HL-60/S4 (cell line): ENCODE results near the gene CERK.

ENCODE experiments used
- in situ Hi-C: fragments of 300-500 bp; cut with MboI; formaldehyde crosslinking; loops from 2 replicates; pipeline ENCODE4 v1.14.3; 2022; ENCODE audit warnings: low sequenced_read_pairs

CERK gene

DNA sequence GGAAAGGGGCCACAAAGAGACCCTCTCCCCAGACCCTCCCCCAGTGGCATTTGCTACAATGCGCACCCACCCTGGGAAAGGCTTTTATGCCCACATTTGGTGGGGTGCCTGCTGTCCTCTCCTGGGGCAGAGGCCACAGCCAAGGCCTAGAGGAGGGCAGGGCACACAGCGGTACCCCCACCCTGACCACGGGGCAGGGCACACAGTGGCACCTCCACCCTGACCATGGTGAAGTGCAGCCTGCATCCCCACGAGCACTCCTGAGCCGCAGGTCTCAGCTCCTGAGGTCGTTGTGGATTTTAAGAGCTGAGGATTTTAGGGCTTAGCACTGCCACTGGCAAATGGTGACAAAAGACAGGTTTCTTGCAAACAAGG lies 34.1 kb downstream of the CERK start:
- in situ Hi-C loops: no loop called here

DNA sequence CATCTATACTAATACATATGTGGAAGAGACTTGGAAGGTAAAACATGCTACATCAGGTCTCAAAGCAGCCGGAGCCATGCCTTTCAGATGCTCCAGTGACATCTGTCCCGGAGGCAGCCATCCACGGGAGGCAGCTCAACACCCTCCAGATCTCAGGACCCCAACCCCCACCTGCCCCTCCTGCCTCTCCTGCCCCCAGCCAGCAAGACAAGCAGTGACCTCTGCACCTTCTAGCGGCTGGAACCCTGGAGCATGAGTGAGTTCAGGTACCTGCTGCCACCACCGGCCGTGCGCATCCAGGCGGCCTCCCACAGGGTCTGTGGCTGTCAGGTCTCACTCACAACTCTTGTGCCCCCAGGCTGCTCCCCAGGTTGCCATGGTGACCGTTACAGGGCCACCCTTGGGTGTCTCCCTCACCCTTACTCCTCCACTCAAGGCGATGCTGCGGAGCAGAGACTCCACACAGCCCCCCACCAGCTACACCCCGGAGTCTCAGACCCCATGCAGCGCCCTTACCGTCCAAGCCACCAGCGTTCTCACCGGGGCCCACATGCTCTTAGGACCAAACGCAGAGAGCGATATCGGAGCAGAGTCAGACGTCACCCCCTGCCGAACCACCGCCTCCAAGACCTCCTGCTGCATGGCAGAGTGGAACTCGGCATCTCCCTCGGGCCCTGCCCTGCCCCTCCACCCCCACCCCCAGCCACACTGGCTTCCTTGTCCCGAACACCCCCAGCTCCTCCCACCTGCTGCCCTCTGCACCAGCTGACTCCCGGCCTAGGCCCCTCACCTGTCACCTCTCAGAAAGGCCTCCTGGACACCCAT lies 34.7 kb downstream of the CERK start:
- in situ Hi-C loops: no loop called here

- in situ Hi-C loops: no loop called here
Measured at GRCh38 chr22:46701262-46701661, 36.8 kb downstream of the CERK start.

GRCh38 chr22:46699091-46699490 lies 39.0 kb downstream of the CERK start:
- in situ Hi-C loops: no loop called here

- in situ Hi-C loops: no loop called here
Measured at GRCh38 chr22:46697811-46698515, 40.1 kb downstream of the CERK start.

GRCh38 chr22:46696614-46697013 lies 41.4 kb downstream of the CERK start:
- in situ Hi-C loops: no loop called here

DNA sequence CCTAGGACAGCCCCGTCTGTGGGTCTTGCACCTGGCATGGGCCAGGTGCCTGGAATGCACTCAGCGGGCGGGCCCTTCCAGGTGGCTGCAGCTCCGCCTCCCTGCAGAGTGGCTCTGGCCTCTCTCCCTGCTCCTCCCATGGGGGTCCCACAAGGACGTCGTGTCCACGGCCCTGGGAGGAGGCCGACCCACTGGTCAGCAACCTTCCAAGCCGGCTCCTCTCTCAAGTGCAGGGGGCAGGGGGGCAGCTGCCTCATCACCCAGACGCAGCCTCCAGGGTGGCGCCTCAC lies 41.9 kb downstream of the CERK start:
- in situ Hi-C loops: no loop called here

DNA sequence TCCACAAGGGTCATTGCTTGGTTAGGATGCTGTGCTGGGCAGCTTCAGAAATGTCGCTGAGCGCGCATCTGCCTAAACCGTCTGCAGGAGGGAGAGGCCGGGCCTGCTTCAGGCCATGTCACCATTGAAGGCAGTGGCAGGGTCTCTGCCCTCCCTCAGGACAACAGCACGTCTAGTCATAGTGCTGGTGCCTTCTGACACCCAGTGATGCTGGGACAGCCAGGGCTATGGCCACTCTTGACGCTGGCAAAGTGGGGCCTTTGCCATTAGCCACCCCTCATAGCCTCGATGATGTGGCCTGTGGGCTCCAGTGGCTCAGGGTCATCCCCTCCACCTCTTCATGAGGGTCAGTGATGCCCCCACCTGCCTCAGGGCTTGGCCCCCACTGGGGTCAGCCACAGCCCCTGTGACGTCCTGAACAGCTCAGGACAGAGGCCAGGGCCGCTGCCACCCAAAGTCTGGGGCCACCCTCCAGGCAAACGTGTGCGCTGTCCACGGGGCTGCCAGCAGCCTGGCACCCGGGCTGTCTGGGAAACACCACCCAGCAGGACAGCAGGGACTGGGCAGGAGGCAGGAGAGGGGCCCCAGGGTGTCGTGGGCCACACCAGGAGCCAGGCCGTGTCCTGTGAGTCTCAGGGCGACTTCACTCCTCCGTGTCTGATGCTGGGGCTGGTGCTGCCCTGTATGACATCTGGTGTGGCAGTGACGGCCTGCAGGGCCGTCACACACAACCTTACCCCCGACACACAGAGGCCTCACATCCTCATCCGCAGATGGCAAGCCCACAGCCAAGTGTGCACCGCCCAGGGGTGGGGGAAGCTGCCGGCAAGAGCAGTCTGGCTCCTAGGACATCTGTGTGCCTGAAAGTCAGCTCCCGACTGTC lies 42.5 kb downstream of the CERK start:
- in situ Hi-C loops: no loop called here

- in situ Hi-C loops: no loop called here
Measured at GRCh38 chr22:46694416-46695170, 43.5 kb downstream of the CERK start.

GRCh38 chr22:46693634-46694415 lies 44.2 kb downstream of the CERK start:
- in situ Hi-C loops: no loop called here

DNA sequence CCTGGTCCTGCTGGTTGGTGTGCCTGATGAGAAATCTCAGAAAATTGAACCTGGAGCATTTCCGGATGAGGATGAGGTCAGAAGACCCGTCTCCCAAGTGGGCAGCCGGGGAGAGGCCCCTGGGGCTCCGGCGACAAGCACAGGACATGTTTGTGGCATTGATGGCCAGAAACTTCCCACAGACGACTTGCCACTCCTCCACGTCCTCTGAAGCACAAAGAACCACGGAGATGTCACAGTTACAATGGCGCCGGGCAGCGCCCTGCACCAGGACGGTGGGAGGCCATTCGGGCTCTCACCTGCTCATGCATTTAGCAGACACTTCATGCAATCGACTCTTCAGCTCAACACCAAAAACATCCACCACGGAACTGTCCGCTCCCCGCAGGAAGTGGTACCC lies 46.5 kb downstream of the CERK start:
- in situ Hi-C loops: no loop called here

DNA sequence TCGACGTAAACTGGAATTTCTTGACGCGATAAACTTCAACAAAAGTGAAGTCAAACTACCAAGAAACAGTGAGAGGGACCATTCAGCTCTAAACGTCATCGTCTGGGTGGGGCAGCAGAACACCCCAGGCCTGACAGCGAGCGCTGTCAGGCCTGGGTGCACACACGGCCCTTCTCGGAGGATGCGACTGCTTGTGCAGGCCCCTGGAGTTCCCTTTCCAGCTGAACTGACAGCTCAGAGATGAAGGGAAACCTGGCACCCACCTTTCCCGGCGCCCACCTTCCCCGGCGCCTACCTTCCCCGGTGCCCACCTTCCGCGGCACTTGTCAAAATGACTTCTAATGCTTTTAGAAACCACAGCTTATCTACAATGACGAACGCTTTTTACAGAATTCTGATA lies 47.9 kb downstream of the CERK start:
- in situ Hi-C loops: no loop called here

DNA sequence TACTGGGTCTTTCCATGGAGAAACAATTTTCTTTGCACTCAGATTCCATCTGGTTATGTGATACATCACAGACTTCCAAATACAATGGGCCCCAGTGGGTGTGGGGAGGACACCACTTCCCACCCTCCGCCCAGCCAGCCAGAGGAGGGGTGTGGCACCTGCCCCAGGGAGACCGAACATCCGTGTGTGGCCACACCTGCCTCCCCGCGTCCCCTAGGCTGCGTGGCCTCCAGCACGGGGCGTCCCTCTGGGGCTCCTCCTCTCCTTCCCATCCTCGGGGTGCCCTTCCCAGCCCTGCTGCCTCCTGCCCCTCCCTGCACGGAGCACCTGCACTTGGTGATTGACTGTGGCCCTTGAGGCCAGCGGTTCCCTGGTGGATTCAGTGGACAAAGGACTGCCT lies 49.1 kb downstream of the CERK start:
- in situ Hi-C loops: loop anchor here (10.0 kb wide), 1 partner anchor 124 kb away; no protein-coding TSS in a partner anchor

DNA sequence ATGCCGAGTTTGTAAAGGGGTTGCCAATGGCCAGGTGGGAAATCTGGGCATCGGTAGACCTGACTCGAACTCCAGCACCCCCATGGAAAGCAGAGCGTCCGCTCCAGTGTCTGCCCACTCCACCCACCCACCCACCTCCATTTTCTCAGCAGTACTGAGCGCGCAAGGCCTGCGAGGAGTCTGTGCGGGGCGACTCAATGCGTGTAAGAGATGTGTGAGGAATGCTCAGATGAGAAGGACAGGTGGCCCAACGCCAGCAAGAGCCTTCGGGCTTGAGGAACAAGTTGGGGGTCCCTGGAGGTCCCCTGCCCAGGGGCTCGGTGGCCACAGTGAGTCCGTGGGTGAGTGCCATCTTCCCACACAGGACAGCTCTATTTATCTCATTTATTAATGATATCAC lies 50.6 kb downstream of the CERK start:
- in situ Hi-C loops: loop anchor here (10.0 kb wide), 1 partner anchor 123 kb away; no protein-coding TSS in a partner anchor

DNA sequence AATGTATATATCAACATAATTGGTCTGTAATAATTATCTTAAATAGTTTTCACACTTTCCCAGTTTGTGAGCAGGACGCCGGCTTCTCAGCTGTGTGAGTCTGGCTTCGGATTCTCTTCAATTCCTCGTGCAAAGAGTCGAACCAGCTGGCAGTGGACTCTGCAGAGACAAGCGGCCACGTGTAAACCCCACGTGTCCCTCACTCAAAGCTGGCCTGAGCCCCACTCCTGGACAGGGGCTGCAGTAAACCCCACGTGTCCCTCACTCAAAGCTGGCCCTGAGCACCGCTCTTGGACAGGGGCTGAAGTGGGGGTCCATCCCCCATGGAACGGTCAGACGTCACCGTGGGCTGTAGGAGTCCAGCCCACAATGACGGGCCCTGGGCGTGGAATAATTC lies 51.0 kb downstream of the CERK start:
- in situ Hi-C loops: loop anchor here (10.0 kb wide), 1 partner anchor 122 kb away; no protein-coding TSS in a partner anchor

DNA sequence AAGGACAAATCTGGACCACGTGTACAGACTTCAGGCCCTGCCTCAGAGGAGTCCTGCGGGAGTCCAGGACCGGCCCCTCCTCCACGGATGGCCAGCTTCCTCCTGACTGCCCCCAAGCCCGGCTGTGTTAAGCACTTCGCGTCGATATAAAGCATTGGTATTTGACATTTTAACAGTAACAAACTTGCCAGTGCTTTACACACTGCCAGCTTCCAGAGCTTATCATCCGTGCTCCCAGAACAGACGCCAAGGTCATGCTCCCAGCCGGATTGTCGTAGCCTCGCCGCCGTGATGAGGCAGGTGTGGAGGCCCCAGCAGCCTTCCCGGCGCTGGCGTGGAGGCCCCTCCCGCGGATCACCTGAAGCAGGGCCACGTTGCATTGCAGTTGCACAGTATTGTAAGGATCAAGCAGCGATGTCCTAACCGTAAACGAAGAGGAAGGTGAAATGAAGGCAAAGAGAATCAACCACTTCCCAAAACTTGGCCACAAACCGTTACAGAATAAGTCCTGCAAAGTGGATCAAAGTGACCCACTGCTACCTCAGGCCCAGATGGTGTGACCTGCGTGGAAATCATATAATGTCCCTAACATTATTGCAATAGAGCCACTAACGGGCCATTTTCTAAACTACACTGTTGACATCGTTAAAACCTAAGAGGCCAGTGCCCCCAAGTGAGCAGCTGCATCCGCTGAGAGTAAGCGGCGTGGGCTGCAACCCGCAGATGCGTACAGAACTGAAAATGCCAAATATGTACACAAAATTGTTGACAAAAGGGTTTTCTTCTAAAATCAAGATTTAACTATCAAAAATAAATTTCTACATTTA lies 51.6 kb downstream of the CERK start:
- in situ Hi-C loops: loop anchor here (10.0 kb wide), 1 partner anchor 122 kb away; no protein-coding TSS in a partner anchor

GRCh38 chr22:46684706-46685105 lies 53.3 kb downstream of the CERK start:
- in situ Hi-C loops: loop anchor here (10.0 kb wide), 1 partner anchor 120 kb away; no protein-coding TSS in a partner anchor

DNA sequence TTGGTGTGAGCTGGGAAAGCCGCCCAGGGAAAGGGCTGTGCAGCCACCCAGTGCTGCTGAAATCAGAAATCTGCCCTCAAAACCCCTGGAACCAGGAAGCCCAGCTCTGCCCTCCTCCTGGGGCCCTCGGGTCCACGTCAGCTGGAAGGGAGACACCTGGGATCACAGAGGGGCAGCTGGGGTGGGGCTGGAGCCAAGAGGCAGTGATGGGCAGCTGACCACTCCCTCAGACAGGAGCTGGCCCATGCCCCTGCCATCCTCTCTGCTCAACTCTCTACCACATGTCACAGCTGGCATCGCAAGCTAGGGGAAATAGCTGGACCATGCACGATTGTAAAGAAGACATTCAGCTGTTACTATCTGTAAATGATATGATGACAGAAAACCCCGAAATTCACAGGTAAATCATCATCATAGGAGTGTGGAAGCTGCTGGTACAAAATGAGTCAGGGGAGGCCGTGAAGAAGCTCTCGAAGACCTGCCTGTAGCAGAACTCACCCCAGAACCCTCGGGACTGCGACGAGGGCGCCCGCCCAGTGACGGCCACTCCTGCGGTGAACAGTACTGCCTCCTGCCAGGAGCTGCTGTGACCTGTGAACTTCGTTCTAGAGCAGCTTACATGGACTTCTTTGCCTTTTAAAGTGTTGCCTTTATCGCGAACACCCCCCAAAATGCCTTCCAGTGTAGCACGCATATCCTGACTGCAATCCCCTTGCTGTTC lies 55.9 kb downstream of the CERK start:
- in situ Hi-C loops: loop anchor here (10.0 kb wide), 1 partner anchor 117 kb away; no protein-coding TSS in a partner anchor
